Measurements from ENCODE around the gene PRKCE. TPM values are rescaled to one million over a fixed set of nuclear protein-coding genes. Genes with fewer than 3 reads are reported as not detected.

PRKCE gene
- total and polyA plus RNA-seq, 2 of the 8 experiments (the other 6 are each of a cell fraction or from before 2014, with no cell fraction given): 0.54 to 2.1 TPM

GRCh38 chr2:45684756-45685155 lies 33.3 kb downstream of the PRKCE start:
- no peaks in the 10 kb centered on the region for H3K79me1 ChIP-seq (ENCODE audit: low read depth, low read length)
- H3K14ac ChIP-seq (ENCODE audit: insufficient read length): no peak overlapping the region
- H2AFZ ChIP-seq (ENCODE audit: low read length): no peak overlapping the region
- H2BK12ac ChIP-seq (ENCODE audit: low read depth, low read length): no peak overlapping the region
- H4K5ac ChIP-seq (ENCODE audit: insufficient read length, low read depth, low read length): no peak overlapping the region
- H3K23ac ChIP-seq (ENCODE audit: insufficient read length): no peak overlapping the region
- no peak overlapping the region for H4K8ac ChIP-seq (ENCODE audit: extremely low read depth, insufficient read depth, low read length)
- H2BK20ac ChIP-seq (ENCODE audit: low read length): no peak overlapping the region
- no peaks in the 10 kb centered on the region for H3K9me3 ChIP-seq (ENCODE audit: insufficient read depth in 2 of 2, low read depth in 1 of 2, low read length in 1 of 2)
- H2BK120ac ChIP-seq (replicated peaks; ENCODE audit: low read depth, low read length): no peak overlapping the region
- no peaks in the 10 kb centered on the region for H3K27me3 ChIP-seq (replicated peaks in 1 of 4; ENCODE audit: control insufficient read depth in 3 of 4, extremely low read depth in 1 of 4, insufficient read depth in 3 of 4, low read length in 3 of 4)
- 83% methylated on average over 6 of the region's 6 CpGs; no CpG with 5 or more reads in 1 of the 2 experiments for WGBS, 2 experiments (ENCODE audit: extremely low coverage in 1 of 2, insufficient coverage in 1 of 2, insufficient read length in 1 of 2, insufficient replicate concordance in 2 of 2, low coverage in 1 of 2, low lambda C conversion rate in 2 of 2, missing lambda C conversion rate in 1 of 2)
- FAIRE-seq (no peak), DNase-seq (ENCODE audit: low read depth in 1 of 2, low spot score in 2 of 2) (no peak)
- H3K27ac ChIP-seq (ENCODE audit: low read depth, low read length): no peak overlapping the region
- no peak overlapping the region for H2BK5ac ChIP-seq (ENCODE audit: low read depth, low read length)
- H3K56ac ChIP-seq (replicated peaks; ENCODE audit: insufficient read length, low read depth, low read length): no peak overlapping the region
- H4K20me1 ChIP-seq (replicated peaks in 1 of 2; ENCODE audit: control insufficient read depth in 1 of 2, insufficient read depth in 2 of 2, low read length in 2 of 2): no peaks in the 10 kb centered on the region
- H3K4me1 ChIP-seq (replicated peaks in 1 of 4; ENCODE audit: control insufficient read depth in 3 of 4, insufficient read depth in 4 of 4, low read length in 3 of 4): no peaks in the 10 kb centered on the region
- ChIA-PET POLR2A (ENCODE audit: partially characterized antibody) (no interaction called here), CTCF (ENCODE audit: partially characterized antibody) (interaction anchor here (0.7 to 1.7 kb wide), 5 partner anchors 10 to 251 kb away, joined by 3 to 5 read pairs (median 3); no protein-coding TSS in a partner anchor)
- no peaks in the 10 kb centered on the region for H3K36me3 ChIP-seq (ENCODE audit: control insufficient read depth in 2 of 4, insufficient read depth in 4 of 4, low read length in 3 of 4)
- no peak overlapping the region for H3K4ac ChIP-seq (replicated peaks; ENCODE audit: insufficient read length, low read depth, low read length)
- no peak overlapping the region for H3K9ac ChIP-seq (replicated peaks in 1 of 4; ENCODE audit: extremely low read depth in 1 of 4, low read depth in 3 of 4, low read length in 3 of 4)
- H3K79me2 ChIP-seq (ENCODE audit: control insufficient read depth in 1 of 2, insufficient read depth in 2 of 2, low read length in 2 of 2): no peaks in the 10 kb centered on the region
- no peak overlapping the region for H4K91ac ChIP-seq (replicated peaks; ENCODE audit: insufficient read length, low read length)
- H3K4me2 ChIP-seq (ENCODE audit: insufficient read depth in 1 of 2, low read depth in 2 of 2, low read length in 2 of 2): no peak overlapping the region
- no peak overlapping the region for H2AK5ac ChIP-seq (ENCODE audit: low read depth, low read length)
- H2BK15ac ChIP-seq (ENCODE audit: low read length): no peak overlapping the region
- H3K18ac ChIP-seq (ENCODE audit: extremely low read depth, low read length): no peak overlapping the region
- H3K4me3 ChIP-seq (ENCODE audit: extremely low read depth in 1 of 4, insufficient read depth in 2 of 4, low read depth in 3 of 4, low read length in 4 of 4): no peak overlapping the region
- H3K23me2 ChIP-seq (ENCODE audit: low read depth, low read length): no peaks in the 10 kb centered on the region
- TF ChIP-seq NRF1 (IDR thresholded peaks at IDR 0.05; ENCODE audit: low read depth, low read length) (no peak), KDM4A (IDR thresholded peaks at IDR 0.05; ENCODE audit: low read depth, low read length, severe bottlenecking) (no peak), RAD21 (IDR thresholded peaks at IDR 0.05 in 1 of 2, conservative IDR thresholded peaks at IDR 0.05 in 1 of 2; ENCODE audit: low read depth in 2 of 2, low read length in 2 of 2) (no peak), GTF2F1 (IDR thresholded peaks at IDR 0.05; ENCODE audit: borderline replicate concordance, low read depth, low read length) (no peak), TEAD4 (IDR thresholded peaks at IDR 0.05; ENCODE audit: low read depth, low read length) (no peak), CBX8 (IDR thresholded peaks at IDR 0.05; ENCODE audit: borderline replicate concordance, low read depth, low read length) (no peak), POLR2A (IDR thresholded peaks at IDR 0.05; ENCODE audit: control extremely low read depth in 1 of 2, low read depth in 2 of 2, low read length in 2 of 2) (no peak), RXRA (IDR thresholded peaks at IDR 0.05; ENCODE audit: insufficient read depth, low read depth, low read length) (no peak), CTBP2 (IDR thresholded peaks at IDR 0.05; ENCODE audit: borderline replicate concordance, insufficient read depth, insufficient read length, low read length) (no peak), CTCF (IDR thresholded peaks at IDR 0.05; ENCODE audit: control extremely low read depth in 1 of 3, insufficient read depth in 1 of 3, low read depth in 1 of 3, low read length in 3 of 3) (no peak), RNF2 (IDR thresholded peaks at IDR 0.05; ENCODE audit: borderline replicate concordance, low read depth, low read length, missing control alignments, poor library complexity, severe bottlenecking) (no peak)
